Measurements from ENCODE around the gene MPDU1.

DNA sequence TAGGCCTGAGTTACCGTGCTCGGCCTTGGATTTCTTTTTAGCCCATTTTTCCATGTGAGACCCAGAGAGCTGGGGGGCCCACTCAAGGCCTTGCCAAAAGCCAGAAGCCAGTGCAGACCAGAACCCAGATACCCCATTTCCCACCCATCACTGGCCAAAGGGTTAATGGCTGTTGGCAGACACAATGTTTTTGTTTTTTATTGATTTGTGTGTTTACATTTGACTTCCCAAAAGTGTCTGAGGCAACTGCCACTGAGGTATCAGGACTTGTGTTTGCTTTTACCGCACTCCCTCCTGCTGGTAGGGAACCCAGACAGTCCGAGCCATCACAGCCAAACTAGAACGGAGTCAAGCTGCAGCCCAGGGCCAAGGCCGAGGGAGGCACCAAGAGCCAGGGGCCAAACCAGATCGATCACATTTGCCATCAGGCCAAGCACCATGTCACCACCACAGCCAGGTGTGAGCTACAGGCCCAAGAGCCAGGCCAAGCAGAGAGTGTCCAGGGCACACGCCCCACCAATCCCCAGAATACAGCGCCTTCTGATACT, 42.5 kb upstream of the MPDU1 start:
- TF ChIP-seq POLR2AphosphoS5 (IDR thresholded peaks at IDR 0.05): no peak
- TF ChIP-seq, protein P1, sequence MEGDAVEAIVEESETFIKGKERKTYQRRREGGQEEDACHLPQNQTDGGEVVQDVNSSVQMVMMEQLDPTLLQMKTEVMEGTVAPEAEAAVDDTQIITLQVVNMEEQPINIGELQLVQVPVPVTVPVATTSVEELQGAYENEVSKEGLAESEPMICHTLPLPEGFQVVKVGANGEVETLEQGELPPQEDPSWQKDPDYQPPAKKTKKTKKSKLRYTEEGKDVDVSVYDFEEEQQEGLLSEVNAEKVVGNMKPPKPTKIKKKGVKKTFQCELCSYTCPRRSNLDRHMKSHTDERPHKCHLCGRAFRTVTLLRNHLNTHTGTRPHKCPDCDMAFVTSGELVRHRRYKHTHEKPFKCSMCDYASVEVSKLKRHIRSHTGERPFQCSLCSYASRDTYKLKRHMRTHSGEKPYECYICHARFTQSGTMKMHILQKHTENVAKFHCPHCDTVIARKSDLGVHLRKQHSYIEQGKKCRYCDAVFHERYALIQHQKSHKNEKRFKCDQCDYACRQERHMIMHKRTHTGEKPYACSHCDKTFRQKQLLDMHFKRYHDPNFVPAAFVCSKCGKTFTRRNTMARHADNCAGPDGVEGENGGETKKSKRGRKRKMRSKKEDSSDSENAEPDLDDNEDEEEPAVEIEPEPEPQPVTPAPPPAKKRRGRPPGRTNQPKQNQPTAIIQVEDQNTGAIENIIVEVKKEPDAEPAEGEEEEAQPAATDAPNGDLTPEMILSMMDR (IDR thresholded peaks at IDR 0.05): no peak
- TF ChIP-seq EP300 (IDR thresholded peaks at IDR 0.05): no peak
